Measurements from ENCODE around the gene CCDC50. TPM values are rescaled to one million over a fixed set of nuclear protein-coding genes. Genes with fewer than 3 reads are reported as not detected.

Gene CCDC50
- total RNA-seq, 1 donor from 2014 or later, result 134 TPM

DNA sequence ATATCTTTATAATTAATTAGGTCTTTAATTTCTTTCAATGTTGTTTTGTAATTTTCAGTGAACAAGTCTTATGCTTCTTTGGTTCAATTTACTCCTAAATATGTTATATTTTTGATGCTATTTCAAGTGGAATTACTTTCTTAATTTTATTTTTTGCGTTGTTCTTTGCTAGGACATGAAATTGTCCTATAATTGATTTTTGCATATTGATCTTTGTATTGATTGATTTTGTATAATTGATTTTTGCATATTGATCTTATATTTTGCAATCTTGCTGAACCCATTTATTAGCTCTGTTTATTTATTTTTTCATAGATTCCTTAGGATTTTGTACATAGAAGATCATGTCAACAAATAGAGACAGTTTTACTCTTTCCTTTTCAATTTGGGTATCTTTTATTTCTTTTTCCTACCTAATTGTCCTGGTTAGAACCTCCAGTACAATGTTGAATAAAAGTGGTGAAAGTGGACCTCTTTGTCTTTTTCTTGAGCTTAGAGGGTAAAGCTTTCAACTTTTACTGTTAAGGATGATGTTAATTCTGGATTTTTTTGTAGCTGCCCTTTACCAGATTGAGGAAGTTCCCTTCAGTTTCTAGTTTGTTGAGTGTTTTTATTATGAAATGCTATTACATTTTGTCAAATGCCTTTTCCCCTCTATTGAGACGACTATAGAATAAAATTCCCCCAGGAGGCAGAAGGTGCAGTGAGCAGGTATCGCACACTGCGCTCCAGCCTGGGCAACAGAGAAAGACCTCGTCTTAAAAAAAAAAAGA lies 36.8 kb upstream of the CCDC50 start:
- no peak for DNase-seq (ENCODE audit: low read depth)
- TF ChIP-seq, protein P1, sequence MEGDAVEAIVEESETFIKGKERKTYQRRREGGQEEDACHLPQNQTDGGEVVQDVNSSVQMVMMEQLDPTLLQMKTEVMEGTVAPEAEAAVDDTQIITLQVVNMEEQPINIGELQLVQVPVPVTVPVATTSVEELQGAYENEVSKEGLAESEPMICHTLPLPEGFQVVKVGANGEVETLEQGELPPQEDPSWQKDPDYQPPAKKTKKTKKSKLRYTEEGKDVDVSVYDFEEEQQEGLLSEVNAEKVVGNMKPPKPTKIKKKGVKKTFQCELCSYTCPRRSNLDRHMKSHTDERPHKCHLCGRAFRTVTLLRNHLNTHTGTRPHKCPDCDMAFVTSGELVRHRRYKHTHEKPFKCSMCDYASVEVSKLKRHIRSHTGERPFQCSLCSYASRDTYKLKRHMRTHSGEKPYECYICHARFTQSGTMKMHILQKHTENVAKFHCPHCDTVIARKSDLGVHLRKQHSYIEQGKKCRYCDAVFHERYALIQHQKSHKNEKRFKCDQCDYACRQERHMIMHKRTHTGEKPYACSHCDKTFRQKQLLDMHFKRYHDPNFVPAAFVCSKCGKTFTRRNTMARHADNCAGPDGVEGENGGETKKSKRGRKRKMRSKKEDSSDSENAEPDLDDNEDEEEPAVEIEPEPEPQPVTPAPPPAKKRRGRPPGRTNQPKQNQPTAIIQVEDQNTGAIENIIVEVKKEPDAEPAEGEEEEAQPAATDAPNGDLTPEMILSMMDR (conservative IDR thresholded peaks at IDR 0.05; ENCODE audit: low read depth, low read length), result no peak
- no peak overlapping the region for H3K4me3 ChIP-seq (ENCODE audit: low read depth, low read length)

DNA sequence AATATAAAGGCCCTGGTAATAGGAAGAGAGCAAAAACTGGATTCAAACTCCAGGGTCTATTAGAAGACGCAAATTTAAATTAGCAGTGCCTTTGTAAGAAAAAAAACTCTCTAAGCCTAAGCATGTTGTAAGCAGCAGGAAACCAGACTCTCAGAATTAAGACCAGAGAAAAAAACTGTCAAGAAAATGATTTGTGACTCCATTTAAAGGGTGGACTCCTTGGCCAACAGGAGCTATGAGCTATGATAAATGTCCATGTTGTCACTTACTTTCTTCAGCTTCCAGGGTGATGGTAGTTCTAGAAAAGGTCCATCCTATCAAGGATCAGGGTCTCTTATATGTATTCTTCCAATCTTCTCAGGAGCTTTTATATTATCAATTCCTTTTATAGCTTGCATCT lies 34.9 kb upstream of the CCDC50 start:
- no peak overlapping the region for H3K4me3 ChIP-seq (ENCODE audit: low read depth, low read length)
- TF ChIP-seq, protein P1 (conservative IDR thresholded peaks at IDR 0.05; ENCODE audit: low read depth, low read length), result no peak
- no peak for DNase-seq (ENCODE audit: low read depth)

DNA sequence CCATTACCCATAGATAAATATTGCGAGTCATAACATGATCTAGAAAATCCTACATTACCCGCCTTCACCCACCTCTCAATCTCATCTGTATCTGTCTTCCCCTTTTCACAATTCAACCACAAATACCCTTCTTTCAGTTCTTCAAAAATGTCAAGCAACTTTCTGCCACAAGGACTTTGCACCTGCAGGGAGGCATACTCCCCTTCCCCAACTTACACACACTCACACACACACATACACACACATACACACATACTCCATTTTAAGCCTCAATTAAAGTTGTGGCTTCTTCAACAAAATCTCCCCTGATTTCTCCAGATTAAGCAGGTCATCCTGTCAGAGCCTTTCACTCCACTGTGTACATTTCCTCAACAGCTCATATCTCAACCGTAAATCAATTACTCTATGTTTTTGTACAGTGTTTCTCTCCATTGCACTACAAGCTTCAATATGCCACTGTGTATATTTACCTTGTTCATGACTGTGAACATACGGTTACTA lies 33.1 kb upstream of the CCDC50 start:
- no peak overlapping the region for H3K4me3 ChIP-seq (ENCODE audit: low read depth, low read length)
- TF ChIP-seq, protein P1 (conservative IDR thresholded peaks at IDR 0.05; ENCODE audit: low read depth, low read length), result no peak
- no peak for DNase-seq (ENCODE audit: low read depth)

DNA sequence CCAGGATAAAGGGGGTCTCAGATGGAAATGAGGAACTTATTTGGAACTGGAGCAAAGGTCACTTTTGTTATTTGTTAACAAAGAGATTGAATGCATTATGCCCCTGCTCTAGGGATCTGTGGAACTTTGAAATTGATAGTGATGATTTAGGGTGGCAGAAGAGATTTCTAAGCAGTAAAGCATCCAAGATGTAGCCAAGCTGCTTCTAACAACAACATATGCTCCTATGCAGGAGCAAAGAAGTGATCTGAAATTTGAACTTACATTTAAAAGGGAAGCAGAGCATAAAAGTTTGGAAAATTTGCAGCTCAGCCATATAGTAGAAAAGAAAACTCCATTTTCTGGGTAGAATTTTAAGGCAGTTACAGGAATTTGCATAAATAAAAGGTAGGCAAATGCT lies 30.3 kb upstream of the CCDC50 start:
- no peak overlapping the region for H3K4me3 ChIP-seq (ENCODE audit: low read depth, low read length)
- DNase-seq (ENCODE audit: low read depth), result no peak
- TF ChIP-seq, protein P1 (conservative IDR thresholded peaks at IDR 0.05; ENCODE audit: low read depth, low read length), result no peak

DNA sequence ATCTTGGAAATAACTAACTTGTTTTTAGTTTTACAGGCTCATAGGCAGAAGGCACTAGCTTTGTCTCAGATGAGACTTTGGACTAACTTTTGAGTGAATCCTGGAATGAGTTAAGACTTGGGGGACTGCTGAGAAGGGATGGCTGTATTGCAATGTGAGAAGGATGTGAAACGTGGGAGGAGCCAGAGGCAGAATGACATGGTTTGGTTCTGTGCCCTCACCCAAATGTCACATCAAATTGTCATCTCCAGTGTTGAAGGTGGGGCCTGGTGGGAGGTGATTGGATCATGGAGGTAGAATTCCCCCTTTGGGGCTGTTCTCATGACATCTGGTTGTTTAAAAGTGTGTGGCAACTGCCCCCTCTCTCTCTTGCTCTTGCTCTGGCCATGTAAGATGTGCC lies 28.8 kb upstream of the CCDC50 start:
- TF ChIP-seq, protein P1 (conservative IDR thresholded peaks at IDR 0.05; ENCODE audit: low read depth, low read length), result no peak
- no peak for DNase-seq (ENCODE audit: low read depth)
- no peak overlapping the region for H3K4me3 ChIP-seq (ENCODE audit: low read depth, low read length)

DNA sequence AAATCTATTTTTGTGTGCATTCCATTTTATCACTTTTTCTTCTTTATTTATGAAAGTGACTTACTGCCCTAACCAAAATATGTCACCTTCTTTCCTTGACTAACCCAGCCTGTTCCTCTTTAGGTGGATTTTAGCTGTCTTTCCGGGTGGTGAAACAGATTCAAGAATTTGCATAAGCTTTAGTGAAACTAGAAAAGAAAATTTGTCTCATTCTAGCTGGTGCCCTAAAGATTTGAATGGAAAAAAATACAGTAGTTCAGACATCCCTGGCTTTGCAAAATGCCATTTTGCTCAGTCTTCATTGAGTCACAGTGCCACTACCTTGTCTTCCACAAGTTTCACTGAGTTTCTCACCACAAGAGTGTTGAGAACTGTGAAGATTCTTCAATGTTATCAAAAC lies 28.2 kb upstream of the CCDC50 start:
- no peak overlapping the region for H3K4me3 ChIP-seq (ENCODE audit: low read depth, low read length)
- DNase-seq (ENCODE audit: low read depth), result no peak
- TF ChIP-seq, protein P1 (conservative IDR thresholded peaks at IDR 0.05; ENCODE audit: low read depth, low read length), result no peak

All from epithelial cell of proximal tubule (primary cell).